Gastroesophageal sphincter (tissue), 4 donors: Measurements from ENCODE around the gene BAIAP2. TPM values are rescaled to one million over a fixed set of nuclear protein-coding genes. Genes with fewer than 3 reads are reported as not detected.

Experiments
- ATAC-seq: fragments of 150-250 bp; one replicate; pipeline ENCODE4 v1.9.1; 2016; ENCODE audit warnings: mild to moderate bottlenecking, moderate library complexity
- H3K27ac ChIP-seq, 4 donors: fragments of 200-600 bp; sonication (generic) in 3 of 4; 1 replicate in 3 of 4; 2 replicates in 1 of 4; pipeline ENCODE4 v1.5.1; 2016 to 2019
- H3K27me3 ChIP-seq: fragments of 200-600 bp; sonication (generic); one replicate; pipeline ENCODE4 v1.5.1; 2019
- H3K36me3 ChIP-seq, 2 donors: fragments of 200-600 bp; sonication (generic); one replicate each; pipeline ENCODE4 v1.5.1; 2019; ENCODE audit warnings: control low read depth in 1 of 2
- H3K4me1 ChIP-seq, 3 donors: fragments of 200-600 bp; sonication (generic); 1 replicate in 2 of 3; 2 replicates in 1 of 3; pipeline ENCODE4 v1.5.1; 2016 to 2019; ENCODE audit warnings: control low read depth in 2 of 3
- H3K4me3 ChIP-seq, 2 donors: fragments of 200-600 bp; sonication (generic); one replicate each; pipeline ENCODE4 v1.5.1; 2019; ENCODE audit warnings: mild to moderate bottlenecking in 1 of 2, moderate library complexity in 1 of 2
- H3K9me3 ChIP-seq, 3 donors: fragments of 200-600 bp; sonication (generic); one replicate each; pipeline ENCODE4 v1.5.1; 2017 to 2019; ENCODE audit warnings: control low read depth in 2 of 3
- CTCF ChIP-seq, 4 experiments: fragments of 200-600 bp in 2 of 4; fragments of 450-650 bp in 2 of 4; sonication (generic) in 1 of 4; IDR thresholded peaks; one replicate each; pipeline ENCODE4 v1.5.1; 2017 to 2019; ENCODE audit warnings: antibody characterized with exemption in 4 of 4, mild to moderate bottlenecking in 2 of 4, moderate library complexity in 2 of 4
- EP300 ChIP-seq: sonication (generic); formaldehyde crosslinking; IDR thresholded peaks from one replicate; pipeline ENCODE4 v1.6.1; 2017; ENCODE audit warnings: antibody characterized with exemption, mild to moderate bottlenecking
- POLR2A ChIP-seq, 2 donors: fragments of 450-650 bp; IDR thresholded peaks; one replicate each; pipeline ENCODE4 v1.6.1; 2017; ENCODE audit warnings: antibody characterized with exemption in 2 of 2, mild to moderate bottlenecking in 2 of 2, moderate library complexity in 1 of 2
- POLR2AphosphoS5 ChIP-seq: sonication (generic); formaldehyde crosslinking; IDR thresholded peaks from one replicate; pipeline ENCODE4 v1.6.1; 2017; ENCODE audit warnings: antibody characterized with exemption
- WGBS, 2 donors: methylation state at CpG; one replicate each; pipeline ENCODE4 v1.1.5; 2018; ENCODE audit warnings: low coverage in 1 of 2; 5-methylcytosine and 5-hydroxymethylcytosine counted together
- total RNA-seq, 4 donors: library from RNA; depleted of rRNA; stranded (reverse); fragments of >200 nt; gene quantifications; one replicate each; pipeline ENCODE4 v1.1.0, GENCODE V29; 2016

Gene BAIAP2
- total RNA-seq, 4 donors from 2014 or later = 32.7 to 54.9 (median 40.6) TPM

- H3K4me1 ChIP-seq = peaks cover 0 to 37% (median 15%) of the 10 kb centered on the region in 3 donors
- H3K27me3 ChIP-seq = no peaks in the 10 kb centered on the region
- H3K4me3 ChIP-seq = no peak overlapping the region
- no peak for TF ChIP-seq POLR2A (IDR thresholded peaks at IDR 0.05)
- TF ChIP-seq EP300 = no peak
- no peak for TF ChIP-seq CTCF (IDR thresholded peaks at IDR 0.05)
- no peak for TF ChIP-seq POLR2AphosphoS5
- no peak overlapping the region for H3K27ac ChIP-seq
- peaks cover 0 to 43% of the 10 kb centered on the region in 2 donors for H3K36me3 ChIP-seq
- WGBS, 2 donors = no CpG with 5 or more reads among the region's 9 CpGs
- no peaks in the 10 kb centered on the region for H3K9me3 ChIP-seq
- ATAC-seq = no peak
Observed at GRCh38 chr17:81066072-81066471, 31.1 kb downstream of the BAIAP2 start.

GRCh38 chr17:81066771-81067315, 31.9 kb downstream of the BAIAP2 start:
- no peak for ATAC-seq
- Histone ChIP-seq H3K27ac (no peak overlapping the region), H3K36me3 (peaks cover 0 to 51% of the 10 kb centered on the region in 2 donors), H3K4me1 (peaks cover 0 to 39% (median 15%) of the 10 kb centered on the region in 3 donors), H3K27me3 (no peaks in the 10 kb centered on the region), H3K4me3 (no peak overlapping the region), H3K9me3 (no peaks in the 10 kb centered on the region)
- WGBS, 2 donors = 90% methylated on average over 2 of the region's 16 CpGs; no CpG with 5 or more reads in 1 of the 2 donors
- no peak for TF ChIP-seq POLR2A (IDR thresholded peaks at IDR 0.05)

- H3K4me1 ChIP-seq = peaks cover 0 to 42% (median 15%) of the 10 kb centered on the region in 3 donors
Observed at GRCh38 chr17:81067391-81067811, 32.5 kb downstream of the BAIAP2 start.

GRCh38 chr17:81068411-81069134, 33.6 kb downstream of the BAIAP2 start:
- no peaks in the 10 kb centered on the region for H3K27me3 ChIP-seq
- H3K4me3 ChIP-seq = no peak overlapping the region
- 100% methylated on average over 1 of the region's 26 CpGs for WGBS, 2 donors
- TF ChIP-seq POLR2A (IDR thresholded peaks at IDR 0.05) (no peak), CTCF (IDR thresholded peaks at IDR 0.05) (no peak), EP300 (no peak), POLR2AphosphoS5 (no peak)
- no peak overlapping the region for H3K27ac ChIP-seq
- H3K9me3 ChIP-seq = no peaks in the 10 kb centered on the region
- peaks cover 0 to 32% (median 12%) of the 10 kb centered on the region in 3 donors for H3K4me1 ChIP-seq
- ATAC-seq = no peak
- peaks cover 0 to 55% of the 10 kb centered on the region in 2 donors for H3K36me3 ChIP-seq

More at GRCh38 chr17:81067391-81067811, 32.5 kb downstream of the BAIAP2 start:
- H3K27me3 ChIP-seq = no peaks in the 10 kb centered on the region
- H3K27ac ChIP-seq = no peak overlapping the region
- peaks cover 0 to 57% of the 10 kb centered on the region in 2 donors for H3K36me3 ChIP-seq
- TF ChIP-seq CTCF (IDR thresholded peaks at IDR 0.05) (no peak), POLR2AphosphoS5 (no peak), POLR2A (IDR thresholded peaks at IDR 0.05) (no peak), EP300 (no peak)
- ATAC-seq = no peak
- H3K9me3 ChIP-seq = no peaks in the 10 kb centered on the region
- WGBS, 2 donors = no CpG with 5 or more reads among the region's 20 CpGs
- no peak overlapping the region for H3K4me3 ChIP-seq

- Histone ChIP-seq H3K27me3 (no peaks in the 10 kb centered on the region), H3K4me3 (no peak overlapping the region), H3K27ac (no peak overlapping the region), H3K4me1 (peaks cover 0 to 26% (median 6%) of the 10 kb centered on the region in 3 donors), H3K36me3 (peaks cover 0 to 55% of the 10 kb centered on the region in 2 donors), H3K9me3 (no peaks in the 10 kb centered on the region)
- TF ChIP-seq CTCF (IDR thresholded peaks at IDR 0.05) (no peak), POLR2A (IDR thresholded peaks at IDR 0.05) (no peak), POLR2AphosphoS5 (no peak), EP300 (no peak)
- no CpG with 5 or more reads among the region's 23 CpGs for WGBS, 2 donors
- no peak for ATAC-seq
Observed at GRCh38 chr17:81069135-81069645, 34.2 kb downstream of the BAIAP2 start.
